K562 (cell line): ENCODE results near the gene TRMT1. TPM values are rescaled to one million over a fixed set of nuclear protein-coding genes. Genes with fewer than 3 reads are reported as not detected.

Source experiments
- CAMTA2 ChIP-seq: fragments of 250-450 bp; sonication (Bioruptor Pico); conservative IDR thresholded peaks from 2 replicates; pipeline ENCODE4 v1.5.1; 2022
- GABPB1 ChIP-seq: sonication (generic); formaldehyde crosslinking; IDR thresholded peaks from 2 replicates; pipeline ENCODE4 v1.8.0; 2022; ENCODE audit warnings: mild to moderate bottlenecking, missing genetic modification reagents
- KAT2B ChIP-seq: IDR thresholded peaks from one replicate; pipeline ENCODE4 v1.6.1; 2012; ENCODE audit warnings: low read depth, mild to moderate bottlenecking, control low read depth, inconsistent platforms, low read length, moderate library complexity
- KLF10 ChIP-seq: fragments of 250-450 bp; sonication (Bioruptor Pico); IDR thresholded peaks from 2 replicates; pipeline ENCODE4 v1.6.1; 2021; ENCODE audit warnings: matching md5 sums
- MAZ ChIP-seq, 2 experiments: fragments of 450-650 bp in 1 of 2; sonication (generic) in 1 of 2; formaldehyde crosslinking; IDR thresholded peaks in 1 of 2; conservative IDR thresholded peaks in 1 of 2; 2 replicates each; pipeline versions ENCODE4 v1.4.0 to v1.5.0; 2020; ENCODE audit warnings: mild to moderate bottlenecking in 1 of 2, missing genetic modification reagents in 1 of 2
- MTF1 ChIP-seq: fragments of 250-450 bp; sonication (Bioruptor Pico); IDR thresholded peaks from 2 replicates; pipeline ENCODE4 v1.9.0; 2021; ENCODE audit warnings: moderate library complexity, mild to moderate bottlenecking, inconsistent platforms, borderline replicate concordance
- NCOR1 ChIP-seq: fragments of 450-650 bp; IDR thresholded peaks from 2 replicates; pipeline ENCODE4 v1.6.1; 2016; ENCODE audit warnings: mild to moderate bottlenecking, moderate library complexity
- NFRKB ChIP-seq: fragments of 450-650 bp; IDR thresholded peaks from 2 replicates; pipeline ENCODE4 v1.6.1; 2016; ENCODE audit warnings: low read depth
- NR2C2 ChIP-seq, 2 experiments: fragments of 200-800 bp in 1 of 2; sonication (Bioruptor generic) in 1 of 2; sonication (generic) in 1 of 2; formaldehyde crosslinking in 1 of 2; IDR thresholded peaks; 2 replicates each; pipeline versions ENCODE4 v1.6.1 to v1.8.0; 2016 to 2022; ENCODE audit warnings: mild to moderate bottlenecking in 1 of 2, missing compliant biosample characterization in 1 of 2, missing genetic modification characterization in 1 of 2, missing genetic modification reagents in 1 of 2
- PRDM10 ChIP-seq: fragments of 450-650 bp; IDR thresholded peaks from 2 replicates; pipeline ENCODE4 v1.6.1; 2018; ENCODE audit not compliant: partially characterized antibody
- RB1 ChIP-seq: fragments of 450-650 bp; IDR thresholded peaks from 2 replicates; pipeline ENCODE4 v1.6.1; 2017; ENCODE audit warnings: low read depth, mild to moderate bottlenecking
- TFAM ChIP-seq: fragments of 250-450 bp; sonication (Bioruptor Pico); conservative IDR thresholded peaks from 2 replicates; pipeline ENCODE4 v1.5.0; 2021; ENCODE audit warnings: mild to moderate bottlenecking, moderate library complexity
- USF2 ChIP-seq: sonication (generic); formaldehyde crosslinking; IDR thresholded peaks from 2 replicates; pipeline ENCODE4 v1.5.0; 2020; ENCODE audit warnings: missing genetic modification reagents
- ZNF274 ChIP-seq: IDR thresholded peaks from 2 replicates; pipeline ENCODE4 v1.6.1; 2011; ENCODE audit warnings: low read depth, mild to moderate bottlenecking, low read length, moderate library complexity, borderline replicate concordance
- ZNF445 ChIP-seq: fragments of 250-450 bp; sonication (Bioruptor Pico); IDR thresholded peaks from 2 replicates; pipeline ENCODE4 v1.4.0; 2020; ENCODE audit warnings: low read depth, mild to moderate bottlenecking, moderate library complexity
- ZNF449 ChIP-seq: fragments of 250-450 bp; sonication (Bioruptor Pico); IDR thresholded peaks from 2 replicates; pipeline ENCODE4 v1.8.0; 2022; ENCODE audit warnings: moderate library complexity, mild to moderate bottlenecking, inconsistent platforms
- ZNF717 ChIP-seq: fragments of 250-450 bp; sonication (Bioruptor Pico); IDR thresholded peaks from 2 replicates; pipeline ENCODE4 v1.5.0; 2021
- polyA plus RNA-seq, 8 experiments: library from polyadenylated mRNA; depleted of rRNA in 4 of 8; stranded (reverse) in 5 of 8; unstranded in 3 of 8; fragments of >200 nt; fragmentation: Nextera tagmentation in 2 of 8; fragmentation: Illumina TruSeq in 1 of 8; extraction: Ambion mirVana in 2 of 8; extraction: Trizol in 1 of 8; gene quantifications; 2 replicates each; pipeline versions ENCODE4 v1.2.1 to v1.2.3, GENCODE V29; 2011 to 2014; ENCODE audit warnings: inconsistent platforms in 1 of 8, missing spikeins in 1 of 8
- total RNA-seq, 7 experiments: library from RNA; depleted of rRNA in 6 of 7; stranded (reverse); fragments of >200 nt in 6 of 7; fragmentation: Illumina TruSeq in 2 of 7; extraction: Trizol in 2 of 7; gene quantifications; 2 replicates each; pipeline versions ENCODE4 v1.2.1 to v1.2.3, GENCODE V29; 2011 to 2021; ENCODE audit warnings: low replicate concordance in 1 of 7
- TF ChIP-seq, protein P1 (sequence below): conservative IDR thresholded peaks from 2 replicates; pipeline ENCODE4 v1.6.1; 2011; ENCODE audit warnings: low read depth, mild to moderate bottlenecking, low read length; ENCODE audit not compliant: control insufficient read depth
- TF ChIP-seq, protein P2 (sequence below): fragments of 450-650 bp; IDR thresholded peaks from 2 replicates; pipeline ENCODE4 v1.6.1; 2016

Gene TRMT1
- total and polyA plus RNA-seq, 9 of the 15 experiments (the other 6 are each of a cell fraction or from before 2014, with no cell fraction given): 5.8 to 158 (median 54.3) TPM

- TF ChIP-seq, protein P1, sequence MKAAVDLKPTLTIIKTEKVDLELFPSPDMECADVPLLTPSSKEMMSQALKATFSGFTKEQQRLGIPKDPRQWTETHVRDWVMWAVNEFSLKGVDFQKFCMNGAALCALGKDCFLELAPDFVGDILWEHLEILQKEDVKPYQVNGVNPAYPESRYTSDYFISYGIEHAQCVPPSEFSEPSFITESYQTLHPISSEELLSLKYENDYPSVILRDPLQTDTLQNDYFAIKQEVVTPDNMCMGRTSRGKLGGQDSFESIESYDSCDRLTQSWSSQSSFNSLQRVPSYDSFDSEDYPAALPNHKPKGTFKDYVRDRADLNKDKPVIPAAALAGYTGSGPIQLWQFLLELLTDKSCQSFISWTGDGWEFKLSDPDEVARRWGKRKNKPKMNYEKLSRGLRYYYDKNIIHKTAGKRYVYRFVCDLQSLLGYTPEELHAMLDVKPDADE: 0 out of 2 replicates have a peak, but pooled peaks have one; percentile 1
- TF ChIP-seq ZNF717 (CRISPR knock-in tag) (no peak), ZNF449 (no peak), MAZ (CRISPR knock-in tag; conservative IDR thresholded peaks at IDR 0.05 in 1 of 2, IDR thresholded peaks at IDR 0.05 in 1 of 2) (0 out of 4 replicates have a peak, but pooled peaks of 1 of the 2 experiments have one; percentile 7), NFRKB (peak; percentile 23; the same call in 1 of the 2 replicates), TFAM (CRISPR knock-in tag) (no peak), ZNF274 (no peak), USF2 (CRISPR knock-in tag) (no peak), RB1 (no peak), ZNF445 (no peak), MTF1 (no peak), KAT2B (no peak), KLF10 (no peak), CAMTA2 (CRISPR knock-in tag) (no peak), PRDM10 (no peak), NCOR1 (no peak), GABPB1 (no peak), NR2C2 (CRISPR knock-in tag; IDR thresholded peaks at IDR 0.05) (no peak), NR2C2 (tag; IDR thresholded peaks at IDR 0.05) (no peak)
- TF ChIP-seq, protein P2, sequence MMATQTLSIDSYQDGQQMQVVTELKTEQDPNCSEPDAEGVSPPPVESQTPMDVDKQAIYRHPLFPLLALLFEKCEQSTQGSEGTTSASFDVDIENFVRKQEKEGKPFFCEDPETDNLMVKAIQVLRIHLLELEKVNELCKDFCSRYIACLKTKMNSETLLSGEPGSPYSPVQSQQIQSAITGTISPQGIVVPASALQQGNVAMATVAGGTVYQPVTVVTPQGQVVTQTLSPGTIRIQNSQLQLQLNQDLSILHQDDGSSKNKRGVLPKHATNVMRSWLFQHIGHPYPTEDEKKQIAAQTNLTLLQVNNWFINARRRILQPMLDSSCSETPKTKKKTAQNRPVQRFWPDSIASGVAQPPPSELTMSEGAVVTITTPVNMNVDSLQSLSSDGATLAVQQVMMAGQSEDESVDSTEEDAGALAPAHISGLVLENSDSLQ: 0 out of 2 replicates have a peak, but pooled peaks have one; percentile 8
Observed at GRCh38 chr19:13101590-13102415, 14.7 kb downstream of the TRMT1 start (continued).
